HG02759 (cell line): ENCODE data around the gene LHX8.
"Not testable (repeated sequence)": the region's sequence is repeated elsewhere in the genome, so short reads cannot be mapped to it uniquely, and the experiment has no call there.

Experiments used
- ATAC-seq: cut with Tn5 transposase; IDR thresholded peaks from one replicate; pipeline ENCODE4 v1.9.1; 2021; ENCODE audit warnings: mild to moderate bottlenecking, moderate library complexity; ENCODE audit not compliant: unreplicated experiment

Gene LHX8

DNA sequence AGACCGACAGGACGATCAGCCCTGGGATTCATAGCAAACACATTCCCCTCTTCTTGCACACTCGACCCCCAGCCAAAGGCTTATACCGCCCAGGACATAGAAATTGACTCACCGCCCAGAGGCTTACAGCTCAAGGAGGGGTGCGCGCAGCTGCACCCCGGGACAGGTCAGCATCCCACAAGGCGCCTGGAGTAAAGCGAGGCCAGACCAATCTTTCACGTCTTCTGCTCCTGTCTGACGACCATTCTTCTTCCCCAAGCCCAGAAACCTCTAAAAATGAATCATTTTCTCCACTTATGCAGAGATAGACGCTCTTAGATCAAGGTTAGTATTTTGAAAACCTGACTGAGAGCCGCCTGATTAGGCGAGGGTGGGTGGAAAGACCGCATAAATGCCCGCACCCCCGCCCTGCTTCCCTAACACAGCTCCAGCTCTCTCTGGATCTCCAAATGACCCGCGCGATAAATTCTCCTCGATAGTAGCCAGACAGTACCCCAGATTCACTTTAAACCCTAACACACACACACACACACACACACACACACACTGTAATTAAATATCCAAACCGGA is 1.9 kb upstream of the LHX8 start:
- ATAC-seq, result no peak

DNA sequence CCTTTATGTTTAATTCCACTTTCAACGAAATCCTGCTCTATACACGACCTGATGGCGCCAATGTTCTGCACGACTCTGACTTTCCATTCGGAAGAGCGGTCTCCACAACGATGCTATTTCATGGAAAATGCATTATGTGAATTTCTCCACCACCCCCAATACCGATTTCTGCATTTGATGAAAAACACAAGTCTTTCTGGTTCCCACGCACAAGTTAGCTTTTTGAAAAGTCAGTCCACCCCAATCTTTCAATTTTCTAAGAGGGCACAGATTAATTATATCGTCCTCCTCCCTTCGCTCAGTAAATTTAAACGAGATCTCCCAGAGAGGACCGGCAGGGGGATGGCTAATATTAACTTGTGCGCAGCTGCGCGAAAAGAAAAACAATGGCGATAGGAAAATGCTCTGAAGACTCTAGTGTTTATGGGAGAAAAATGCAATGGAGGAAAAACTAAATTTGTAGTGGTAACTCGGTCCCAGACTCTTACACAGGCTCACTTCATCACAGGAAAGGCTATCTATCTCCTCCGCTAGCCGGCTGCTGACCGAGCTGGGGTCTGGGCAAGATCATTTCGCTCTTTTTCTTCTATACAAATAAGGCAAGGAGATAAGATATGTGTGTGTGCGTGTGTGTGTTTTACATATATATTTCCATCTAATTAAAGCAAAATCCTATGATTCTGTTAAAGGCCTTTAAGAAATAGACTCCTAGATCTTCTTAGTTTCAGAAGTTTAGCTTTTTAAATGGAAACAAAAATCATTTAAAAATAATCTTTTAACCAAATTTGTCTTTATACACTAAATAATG is 1.2 kb upstream of the LHX8 start:
- no peak for ATAC-seq

DNA sequence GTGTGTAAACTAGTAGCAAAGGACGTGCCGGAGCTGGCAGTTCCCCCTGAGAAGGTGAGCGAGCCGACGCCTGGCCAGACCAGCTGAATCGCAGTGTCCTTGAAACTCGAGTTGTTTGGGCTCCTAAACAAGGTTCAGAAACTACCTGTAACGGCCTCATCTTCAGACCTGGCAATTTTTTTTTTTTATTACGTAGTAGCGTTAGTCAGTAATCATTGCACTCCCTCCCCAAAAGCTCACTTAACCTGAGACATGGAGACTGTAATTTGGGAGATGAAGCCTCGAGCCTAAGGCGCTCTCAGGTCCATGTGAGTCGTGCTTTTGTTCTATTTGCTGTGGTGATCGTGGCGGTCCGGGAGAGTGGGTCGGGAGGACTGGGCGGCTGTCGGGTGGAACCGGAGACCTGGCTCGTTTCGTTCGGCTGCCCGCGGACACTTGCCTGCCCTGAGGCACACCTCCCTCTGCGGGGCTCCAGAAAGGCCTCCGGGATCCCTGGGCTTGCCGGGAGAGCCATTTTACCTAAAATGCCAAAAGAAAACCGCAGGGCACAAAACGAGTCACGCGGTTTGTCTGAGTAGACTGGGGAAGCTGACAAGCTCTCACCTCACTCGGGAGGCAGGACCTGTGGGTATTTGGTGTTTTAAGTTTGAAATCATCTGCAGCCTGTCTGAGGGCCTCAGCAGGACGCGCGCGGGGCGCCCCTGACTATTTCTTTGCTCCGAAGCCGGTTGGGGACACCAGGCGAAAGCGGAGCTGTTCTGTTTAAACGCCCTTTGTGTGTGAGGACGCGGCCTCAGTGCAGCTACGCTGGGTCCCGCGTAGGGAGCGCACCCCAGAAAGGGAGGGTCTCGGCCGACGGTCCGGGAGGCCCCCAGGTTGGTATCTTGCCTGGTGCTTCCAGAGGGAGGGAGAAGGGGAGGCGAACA is 722 bp downstream of the LHX8 start:
- no peak for ATAC-seq

- ATAC-seq, result no peak
Observed at GRCh38 chr1:75135573-75136194, 1.5 kb downstream of the LHX8 start.

- no peak for ATAC-seq
Observed at GRCh38 chr1:75136195-75136815, 2.1 kb downstream of the LHX8 start.

- ATAC-seq, result no peak
Observed at GRCh38 chr1:75136921-75137641, 2.9 kb downstream of the LHX8 start.

DNA sequence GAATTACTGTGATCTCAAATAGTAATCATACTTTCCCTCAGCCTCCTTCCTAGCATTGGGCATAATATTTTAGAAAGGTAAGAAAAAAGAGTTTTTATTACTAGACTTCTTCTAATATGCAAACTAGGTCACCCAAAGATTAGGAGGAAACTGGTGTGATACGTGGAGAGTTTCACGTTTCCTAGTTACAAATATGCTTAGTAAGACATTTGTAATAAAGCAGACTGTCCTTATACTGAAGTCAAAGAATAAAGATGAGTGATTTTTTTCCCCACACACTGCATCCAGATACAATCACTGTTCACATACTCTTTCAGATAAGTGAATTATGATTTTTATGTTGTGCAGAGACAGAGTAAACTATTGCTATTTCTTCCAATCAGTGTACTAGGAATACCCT is 17.9 kb downstream of the LHX8 start:
- no peak for ATAC-seq

DNA sequence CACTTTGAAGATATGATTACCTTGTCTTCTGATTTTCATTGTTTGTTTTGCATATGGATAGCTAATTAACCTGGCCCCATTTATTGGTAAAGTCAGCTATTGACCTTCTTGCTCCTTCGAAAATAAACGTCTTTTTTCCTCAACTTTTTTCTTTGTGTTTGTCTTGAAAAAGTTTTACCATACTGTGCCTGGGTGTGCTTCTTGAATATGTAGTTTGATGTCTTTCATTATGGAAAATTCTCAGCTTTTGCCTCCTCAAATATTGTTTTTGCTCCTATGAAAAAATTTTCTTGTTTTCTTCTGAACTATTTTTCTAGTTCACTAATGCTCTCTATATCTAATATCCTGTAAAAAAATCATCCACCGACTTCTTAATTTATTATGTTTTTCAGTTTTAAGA is 25.0 kb downstream of the LHX8 start:
- no peak for ATAC-seq

DNA sequence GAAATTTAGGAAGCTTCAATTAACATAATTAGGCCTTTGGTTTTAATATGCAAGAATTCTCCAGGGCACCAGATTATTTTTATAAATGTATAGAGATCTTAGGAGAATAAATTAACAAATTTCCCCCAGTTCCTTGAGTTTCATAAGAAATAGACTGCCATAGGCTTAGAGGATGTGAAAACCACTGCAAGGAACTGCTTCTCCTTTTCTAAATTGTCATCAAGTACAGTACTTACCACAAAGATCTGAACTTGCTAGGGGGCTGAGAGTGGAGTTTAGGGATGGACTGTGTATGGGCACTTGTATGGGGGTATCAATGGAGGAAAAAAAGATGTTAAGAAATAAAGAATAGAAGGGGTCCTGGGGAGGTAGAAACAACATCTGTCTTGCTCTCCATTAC is 31.1 kb downstream of the LHX8 start:
- ATAC-seq, result no peak

DNA sequence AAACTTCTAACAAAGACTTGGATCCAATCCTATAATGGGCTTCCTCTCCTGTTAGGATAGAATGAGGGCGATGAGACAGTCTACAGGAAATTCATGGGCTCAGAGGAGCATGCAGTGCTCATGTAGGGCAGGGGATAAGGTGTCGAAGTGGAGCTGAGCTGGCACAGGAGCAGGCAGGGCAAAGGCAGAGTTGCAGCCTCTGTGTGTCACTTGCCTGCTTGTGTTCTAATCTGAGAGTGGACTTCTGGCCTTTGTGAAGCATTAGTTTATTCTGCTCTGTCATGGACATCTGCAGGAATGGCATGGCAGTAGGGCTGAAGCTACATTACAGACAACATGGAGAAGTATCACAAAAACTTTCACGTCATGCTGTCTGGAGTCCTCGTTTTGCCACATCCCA is 32.6 kb downstream of the LHX8 start:
- no peak for ATAC-seq

DNA sequence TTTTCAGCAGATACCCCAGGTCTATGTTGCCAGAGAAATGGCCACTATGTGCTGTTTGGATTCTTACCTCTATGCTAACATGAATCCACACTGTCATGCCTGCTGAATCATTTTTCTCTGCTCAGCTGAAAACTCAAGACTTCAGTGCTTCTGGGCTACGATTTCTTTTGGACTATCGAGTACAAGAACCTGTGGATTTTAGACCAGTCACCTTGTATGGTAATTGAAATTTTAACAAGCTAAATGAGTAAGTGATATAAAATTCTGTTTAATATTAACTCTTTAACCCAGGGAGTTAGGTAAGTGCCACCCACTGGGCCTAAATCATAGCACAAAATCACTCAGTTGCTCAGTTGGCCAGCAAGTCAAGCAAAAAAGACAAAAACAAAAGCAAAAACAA is 35.8 kb downstream of the LHX8 start:
- no peak for ATAC-seq

DNA sequence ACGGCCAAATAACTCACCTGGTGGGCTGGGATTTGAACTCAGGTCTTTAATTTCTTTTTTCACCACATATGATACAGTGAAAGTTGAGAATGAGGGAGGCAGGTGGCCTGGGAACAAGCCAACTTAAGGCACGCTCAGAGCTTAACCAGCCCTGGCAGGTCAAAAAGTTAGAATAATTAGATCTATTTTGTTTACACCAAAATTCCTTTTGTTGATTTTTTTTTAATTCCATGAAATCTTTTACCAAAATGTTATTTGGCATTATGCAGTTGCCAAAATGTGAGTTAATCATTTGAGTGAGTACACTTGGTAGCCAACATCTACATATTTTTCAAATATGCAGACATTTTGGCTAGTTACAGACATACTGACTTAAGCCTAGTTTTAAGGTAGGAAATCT is 36.8 kb downstream of the LHX8 start:
- ATAC-seq, result no peak

DNA sequence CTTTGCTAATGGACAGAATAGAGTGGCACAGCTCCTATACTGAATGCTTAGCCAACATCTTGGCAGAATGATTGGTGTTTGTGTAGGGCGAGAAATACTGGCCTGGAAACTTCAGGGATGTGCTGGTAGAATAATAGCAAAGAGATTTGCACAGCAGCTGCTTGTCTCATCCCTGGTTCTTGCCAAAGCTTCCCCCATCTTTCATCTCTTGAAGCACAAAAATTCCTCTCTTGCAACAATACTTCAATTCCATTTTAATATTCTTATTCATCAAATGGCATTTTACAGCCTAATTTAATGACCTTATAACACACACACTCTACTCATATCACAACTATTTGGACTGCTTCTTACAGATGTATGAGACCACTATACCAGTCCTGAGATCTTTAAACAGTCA is 37.7 kb downstream of the LHX8 start:
- ATAC-seq, result no peak

DNA sequence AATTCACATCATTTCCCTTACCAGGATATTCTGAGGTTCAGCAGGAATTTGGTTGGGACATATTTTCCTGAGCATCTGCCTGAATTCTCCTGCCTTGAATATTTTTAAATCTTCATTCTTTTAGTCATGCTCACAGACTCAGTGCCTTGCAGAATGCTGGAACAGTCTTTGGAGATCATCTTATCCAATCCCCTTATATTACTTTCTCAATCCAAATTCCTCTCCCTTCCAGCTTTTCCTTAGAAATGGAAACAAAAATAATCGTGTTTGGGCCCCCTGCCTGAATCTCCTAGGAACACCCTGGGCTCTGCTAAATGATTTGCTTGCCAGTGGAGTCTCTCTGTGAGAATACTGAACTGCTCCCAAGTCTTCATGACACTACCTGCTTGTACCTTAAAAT is 38.4 kb downstream of the LHX8 start:
- ATAC-seq, result no peak

DNA sequence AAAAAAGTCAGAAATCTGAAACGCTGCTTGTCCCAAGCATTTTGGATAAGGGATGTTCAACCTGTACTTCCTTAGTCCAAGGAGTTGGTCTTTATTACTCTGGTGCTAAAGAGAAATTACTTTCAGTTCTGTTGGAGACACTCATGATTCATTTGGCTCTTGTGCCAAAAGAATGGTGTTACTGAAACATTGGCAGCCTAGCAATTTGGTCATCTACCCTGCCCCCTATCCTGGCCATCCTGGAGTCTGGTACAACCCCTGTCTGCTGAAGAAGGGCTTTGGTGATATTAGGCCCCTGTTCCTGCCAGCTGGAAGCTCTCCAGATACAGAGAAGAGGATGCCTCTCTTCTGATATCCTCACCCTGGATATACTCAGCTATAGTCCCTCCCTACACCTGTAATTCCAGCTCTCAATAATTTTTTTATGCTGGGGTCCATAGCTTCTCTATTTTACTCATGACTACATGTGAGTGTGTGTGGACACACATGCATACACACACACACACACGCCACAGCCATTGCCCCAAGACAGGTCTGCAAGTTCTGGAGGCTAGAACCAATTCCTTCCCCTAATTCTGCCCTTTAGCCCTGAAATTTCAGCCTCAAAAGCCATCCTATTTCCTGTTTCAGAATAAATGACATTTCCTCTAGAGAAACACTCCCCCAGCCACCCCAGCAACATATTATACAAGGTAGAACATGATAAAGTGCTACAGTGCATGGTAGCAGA is 40.0 kb downstream of the LHX8 start:
- no peak for ATAC-seq

GRCh38 chr1:75181214-75181955 is 47.2 kb downstream of the LHX8 start:
- not testable (repeated sequence) for ATAC-seq

- no peak for ATAC-seq
Observed at GRCh38 chr1:75188892-75189291, 54.7 kb downstream of the LHX8 start.

- no peak for ATAC-seq
Observed at GRCh38 chr1:75198163-75198562, 64.0 kb downstream of the LHX8 start.

DNA sequence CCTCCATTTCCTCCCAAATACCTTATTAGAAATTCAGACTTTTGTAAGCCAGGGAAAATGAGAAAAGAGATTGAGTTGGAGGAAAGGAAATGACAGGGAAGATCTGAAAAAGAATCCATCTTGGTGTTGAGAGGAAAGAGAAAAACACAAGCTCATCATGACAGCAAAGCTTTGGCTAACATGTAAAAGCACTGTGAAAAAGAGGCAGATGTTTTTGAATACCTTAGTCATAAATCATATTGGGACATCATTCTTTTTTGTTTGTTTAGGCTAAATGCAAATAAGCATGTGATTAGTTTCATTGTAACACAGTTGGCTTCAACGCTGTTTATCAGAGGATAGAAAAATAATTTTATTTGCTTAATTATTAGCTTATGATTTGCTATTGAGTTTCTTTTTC is 64.6 kb downstream of the LHX8 start:
- no peak for ATAC-seq
